ENCODE results near the gene ATIC.

ATIC gene

GRCh38 chr2:215372968-215373649 is 61.2 kb downstream of the ATIC start:
- H3K9me3 Mint-ChIP-seq = no peaks in the 10 kb centered on the region
- no peak overlapping the region for H3K27ac Mint-ChIP-seq
- peaks cover 18% of the 10 kb centered on the region for H3K36me3 Mint-ChIP-seq (ENCODE audit: low read depth)
- H3K27me3 Mint-ChIP-seq = no peaks in the 10 kb centered on the region
- H3K4me1 Mint-ChIP-seq (ENCODE audit: low read depth) = no peaks in the 10 kb centered on the region
- no peak overlapping the region for H3K4me3 Mint-ChIP-seq

DNA sequence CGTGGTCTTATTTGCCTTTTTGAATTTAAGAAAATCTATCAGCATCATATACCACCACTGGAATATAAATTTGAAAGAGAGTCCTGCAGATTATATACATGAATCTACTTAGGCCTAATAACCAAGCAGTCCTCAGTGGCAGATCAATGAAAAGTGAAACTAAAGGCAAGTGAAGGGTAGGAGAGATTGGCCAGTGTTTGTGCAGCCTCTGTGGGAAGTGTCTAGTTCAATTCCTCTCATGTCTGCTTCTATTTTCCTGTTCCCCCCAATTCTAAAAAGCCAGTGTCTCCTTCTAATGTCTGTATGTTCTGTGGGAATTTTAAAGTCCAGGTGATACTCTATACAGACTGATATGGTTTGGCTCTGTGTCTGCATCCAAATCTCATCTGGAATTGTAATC is 62.1 kb downstream of the ATIC start:
- no peak overlapping the region for H3K4me3 Mint-ChIP-seq
- peaks cover 18% of the 10 kb centered on the region for H3K36me3 Mint-ChIP-seq (ENCODE audit: low read depth)
- H3K27ac Mint-ChIP-seq = no peak overlapping the region
- H3K4me1 Mint-ChIP-seq (ENCODE audit: low read depth) = no peaks in the 10 kb centered on the region
- H3K27me3 Mint-ChIP-seq = no peaks in the 10 kb centered on the region
- no peaks in the 10 kb centered on the region for H3K9me3 Mint-ChIP-seq

GRCh38 chr2:215374642-215375466 is 63.0 kb downstream of the ATIC start:
- Mint-ChIP-seq H3K36me3 (ENCODE audit: low read depth) (peaks cover 15% of the 10 kb centered on the region), H3K4me1 (ENCODE audit: low read depth) (no peaks in the 10 kb centered on the region), H3K4me3 (no peak overlapping the region), H3K9me3 (no peaks in the 10 kb centered on the region), H3K27me3 (no peaks in the 10 kb centered on the region), H3K27ac (no peak overlapping the region)

- peaks cover 15% of the 10 kb centered on the region for H3K36me3 Mint-ChIP-seq (ENCODE audit: low read depth)
- no peaks in the 10 kb centered on the region for H3K27me3 Mint-ChIP-seq
- no peak overlapping the region for H3K27ac Mint-ChIP-seq
- H3K4me3 Mint-ChIP-seq = no peak overlapping the region
- no peaks in the 10 kb centered on the region for H3K9me3 Mint-ChIP-seq
- no peaks in the 10 kb centered on the region for H3K4me1 Mint-ChIP-seq (ENCODE audit: low read depth)
These were observed 63.6 kb downstream of the ATIC start for GRCh38 chr2:215375467-215375830.

GRCh38 chr2:215376103-215376780 is 64.4 kb downstream of the ATIC start:
- H3K9me3 Mint-ChIP-seq = no peaks in the 10 kb centered on the region
- no peak overlapping the region for H3K27ac Mint-ChIP-seq
- no peaks in the 10 kb centered on the region for H3K27me3 Mint-ChIP-seq
- H3K36me3 Mint-ChIP-seq (ENCODE audit: low read depth) = peaks cover 15% of the 10 kb centered on the region
- no peaks in the 10 kb centered on the region for H3K4me1 Mint-ChIP-seq (ENCODE audit: low read depth)
- H3K4me3 Mint-ChIP-seq = no peak overlapping the region

GRCh38 chr2:215377283-215377682 is 65.4 kb downstream of the ATIC start:
- H3K27ac Mint-ChIP-seq = no peak overlapping the region
- no peaks in the 10 kb centered on the region for H3K4me1 Mint-ChIP-seq (ENCODE audit: low read depth)
- H3K27me3 Mint-ChIP-seq = no peaks in the 10 kb centered on the region
- peaks cover 15% of the 10 kb centered on the region for H3K36me3 Mint-ChIP-seq (ENCODE audit: low read depth)
- no peaks in the 10 kb centered on the region for H3K9me3 Mint-ChIP-seq
- H3K4me3 Mint-ChIP-seq = no peak overlapping the region

DNA sequence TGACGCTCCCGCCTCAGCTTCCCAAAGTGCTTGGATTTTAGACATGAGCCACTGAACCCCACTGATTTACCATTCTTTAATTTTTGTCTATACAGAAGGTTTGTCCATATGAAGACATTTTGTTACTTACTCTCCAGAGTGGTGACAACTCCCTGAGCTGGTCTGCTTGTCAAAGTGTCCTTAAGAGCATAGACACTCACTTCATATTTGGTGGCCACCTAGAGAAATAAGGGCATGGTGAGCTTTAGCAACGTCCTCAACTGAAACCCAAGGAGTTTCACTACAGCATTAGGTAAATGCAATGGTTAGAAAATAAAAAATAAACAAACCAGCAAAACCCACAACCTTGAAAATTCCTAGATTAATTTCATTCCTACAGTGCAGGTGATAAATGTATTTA is 66.2 kb downstream of the ATIC start:
- no peak overlapping the region for H3K4me3 Mint-ChIP-seq
- no peaks in the 10 kb centered on the region for H3K27me3 Mint-ChIP-seq
- no peaks in the 10 kb centered on the region for H3K4me1 Mint-ChIP-seq (ENCODE audit: low read depth)
- no peaks in the 10 kb centered on the region for H3K9me3 Mint-ChIP-seq
- H3K36me3 Mint-ChIP-seq (ENCODE audit: low read depth) = peaks cover 15% of the 10 kb centered on the region
- H3K27ac Mint-ChIP-seq = no peak overlapping the region

DNA sequence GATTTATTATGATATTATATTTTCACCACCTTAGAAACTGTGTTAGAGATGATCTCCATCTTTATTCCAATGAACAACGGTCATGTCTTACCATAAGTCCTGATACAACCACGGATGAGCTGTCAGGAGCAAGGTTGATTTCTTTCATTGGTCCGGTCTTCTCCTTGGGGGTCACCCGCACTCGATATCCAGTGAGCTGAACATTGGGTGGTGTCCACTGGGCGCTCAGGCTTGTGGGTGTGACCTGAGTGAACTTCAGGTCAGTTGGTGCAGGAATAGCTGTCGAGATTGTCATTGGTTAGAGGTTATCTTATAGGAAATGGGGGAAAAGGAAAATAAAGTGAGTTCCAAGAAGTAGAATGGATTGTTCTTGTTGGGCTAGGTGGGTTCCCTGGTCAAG is 67.2 kb downstream of the ATIC start:
- Mint-ChIP-seq H3K9me3 (no peaks in the 10 kb centered on the region), H3K27ac (no peak overlapping the region), H3K36me3 (ENCODE audit: low read depth) (peaks cover 9% of the 10 kb centered on the region), H3K4me1 (ENCODE audit: low read depth) (no peaks in the 10 kb centered on the region), H3K27me3 (no peaks in the 10 kb centered on the region), H3K4me3 (no peak overlapping the region)

GRCh38 chr2:215379948-215380347 is 68.1 kb downstream of the ATIC start:
- H3K36me3 Mint-ChIP-seq (ENCODE audit: low read depth) = peaks cover under 1% of the 10 kb centered on the region
- no peak overlapping the region for H3K4me3 Mint-ChIP-seq
- no peak overlapping the region for H3K27ac Mint-ChIP-seq
- H3K27me3 Mint-ChIP-seq = no peaks in the 10 kb centered on the region
- H3K4me1 Mint-ChIP-seq (ENCODE audit: low read depth) = no peaks in the 10 kb centered on the region
- H3K9me3 Mint-ChIP-seq = no peaks in the 10 kb centered on the region

DNA sequence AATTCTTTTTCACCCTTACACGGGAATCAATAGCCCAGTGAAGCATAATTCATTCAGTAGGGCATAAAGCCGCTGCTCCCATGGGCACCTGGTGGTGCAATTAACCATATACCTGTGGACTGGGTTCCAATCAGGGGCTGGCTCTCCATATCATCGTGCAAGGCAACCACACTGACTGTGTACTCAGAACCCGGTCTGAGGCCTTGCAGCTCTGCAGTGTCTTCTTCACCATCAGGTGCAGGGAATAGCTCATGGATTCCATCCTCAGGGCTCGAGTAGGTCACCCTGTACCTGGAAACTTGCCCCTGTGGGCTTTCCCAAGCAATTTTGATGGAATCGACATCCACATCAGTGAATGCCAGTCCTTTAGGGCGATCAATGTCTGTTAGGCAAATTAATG is 68.8 kb downstream of the ATIC start:
- H3K4me3 Mint-ChIP-seq = no peak overlapping the region
- H3K9me3 Mint-ChIP-seq = no peaks in the 10 kb centered on the region
- no peaks in the 10 kb centered on the region for H3K4me1 Mint-ChIP-seq (ENCODE audit: low read depth)
- no peak overlapping the region for H3K27ac Mint-ChIP-seq
- H3K36me3 Mint-ChIP-seq (ENCODE audit: low read depth) = no peaks in the 10 kb centered on the region
- no peaks in the 10 kb centered on the region for H3K27me3 Mint-ChIP-seq

- H3K27me3 Mint-ChIP-seq = no peaks in the 10 kb centered on the region
- H3K27ac Mint-ChIP-seq = no peak overlapping the region
- no peaks in the 10 kb centered on the region for H3K9me3 Mint-ChIP-seq
- H3K4me3 Mint-ChIP-seq = no peak overlapping the region
- no peaks in the 10 kb centered on the region for H3K4me1 Mint-ChIP-seq (ENCODE audit: low read depth)
- no peaks in the 10 kb centered on the region for H3K36me3 Mint-ChIP-seq (ENCODE audit: low read depth)
These were observed 70.2 kb downstream of the ATIC start for GRCh38 chr2:215382011-215382410.

DNA sequence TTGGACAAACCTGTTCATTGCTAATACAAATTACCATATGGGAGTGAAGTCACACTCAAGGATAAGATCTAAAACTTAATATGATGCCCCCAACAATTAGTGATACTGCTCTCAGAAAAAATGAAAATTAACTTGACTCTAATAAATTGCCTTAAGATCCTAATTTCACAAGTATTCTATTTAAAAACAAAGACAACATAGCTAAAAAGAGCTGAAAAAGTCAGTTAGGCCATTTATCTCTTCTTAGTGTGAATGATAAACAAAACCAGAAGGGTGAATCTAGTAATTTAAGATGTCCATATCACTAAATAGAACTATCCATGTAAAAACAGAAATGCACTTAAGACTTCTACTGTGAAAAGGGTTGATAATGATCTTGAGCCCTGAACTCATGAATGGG is 70.6 kb downstream of the ATIC start:
- H3K9me3 Mint-ChIP-seq = no peaks in the 10 kb centered on the region
- H3K27me3 Mint-ChIP-seq = no peaks in the 10 kb centered on the region
- H3K36me3 Mint-ChIP-seq (ENCODE audit: low read depth) = no peaks in the 10 kb centered on the region
- no peak overlapping the region for H3K27ac Mint-ChIP-seq
- no peak overlapping the region for H3K4me3 Mint-ChIP-seq
- H3K4me1 Mint-ChIP-seq (ENCODE audit: low read depth) = no peaks in the 10 kb centered on the region

DNA sequence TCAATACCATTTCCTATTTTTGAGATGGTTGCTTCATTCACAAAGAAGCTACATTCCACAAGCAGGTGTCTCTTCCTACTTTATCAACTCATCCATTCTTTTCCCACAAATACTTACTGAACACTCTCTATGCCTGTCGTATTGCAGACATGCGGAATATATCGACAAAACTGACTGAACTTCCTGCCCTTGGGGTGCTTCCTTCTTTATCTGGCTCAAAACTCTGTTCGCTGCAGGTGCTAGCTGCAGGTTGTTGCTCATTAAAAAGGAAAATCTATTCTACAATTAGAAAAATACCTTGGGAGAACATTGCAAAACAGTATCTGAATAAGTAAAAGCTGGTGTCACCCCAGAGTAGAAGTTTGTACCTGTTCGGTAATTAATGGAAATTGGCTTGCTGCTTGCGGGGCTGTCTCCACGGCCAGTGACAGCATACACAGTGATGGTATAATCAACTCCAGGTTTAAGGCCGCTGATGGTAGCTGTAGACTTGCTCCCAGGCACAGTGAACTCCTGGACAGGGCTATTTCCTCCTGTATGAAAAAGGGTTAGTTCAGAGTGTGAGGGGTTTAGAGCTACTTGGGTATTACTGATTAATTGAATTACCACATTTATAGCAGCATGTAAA is 71.9 kb downstream of the ATIC start:
- no peaks in the 10 kb centered on the region for H3K27me3 Mint-ChIP-seq
- H3K27ac Mint-ChIP-seq = no peak overlapping the region

DNA sequence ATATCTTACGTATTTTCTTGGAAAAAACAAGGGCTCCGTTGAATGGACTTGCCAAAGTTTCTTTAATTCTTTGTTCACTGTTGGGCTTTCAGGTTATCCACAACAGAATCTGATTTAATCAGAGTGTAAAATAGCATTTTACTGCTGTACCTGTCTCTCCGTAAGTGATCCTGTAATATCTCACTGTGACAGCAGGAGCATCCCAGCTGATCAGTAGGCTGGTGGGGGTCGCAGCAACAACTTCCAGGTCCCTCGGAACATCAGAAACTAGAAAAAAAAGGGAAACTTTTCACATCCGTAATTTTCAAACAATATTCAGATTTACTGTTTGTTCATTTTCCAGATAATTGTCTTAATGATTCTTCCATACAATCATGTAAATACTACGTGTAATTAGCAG is 72.9 kb downstream of the ATIC start:
- Mint-ChIP-seq H3K9me3 (no peaks in the 10 kb centered on the region), H3K27ac (no peak overlapping the region), H3K36me3 (ENCODE audit: low read depth) (no peaks in the 10 kb centered on the region), H3K4me1 (ENCODE audit: low read depth) (no peaks in the 10 kb centered on the region), H3K4me3 (no peak overlapping the region), H3K27me3 (no peaks in the 10 kb centered on the region)

More for the DNA sequence above, 71.9 kb downstream of the ATIC start:
- H3K36me3 Mint-ChIP-seq (ENCODE audit: low read depth) = no peaks in the 10 kb centered on the region
- H3K4me3 Mint-ChIP-seq = no peak overlapping the region
- H3K9me3 Mint-ChIP-seq = no peaks in the 10 kb centered on the region
- no peaks in the 10 kb centered on the region for H3K4me1 Mint-ChIP-seq (ENCODE audit: low read depth)

DNA sequence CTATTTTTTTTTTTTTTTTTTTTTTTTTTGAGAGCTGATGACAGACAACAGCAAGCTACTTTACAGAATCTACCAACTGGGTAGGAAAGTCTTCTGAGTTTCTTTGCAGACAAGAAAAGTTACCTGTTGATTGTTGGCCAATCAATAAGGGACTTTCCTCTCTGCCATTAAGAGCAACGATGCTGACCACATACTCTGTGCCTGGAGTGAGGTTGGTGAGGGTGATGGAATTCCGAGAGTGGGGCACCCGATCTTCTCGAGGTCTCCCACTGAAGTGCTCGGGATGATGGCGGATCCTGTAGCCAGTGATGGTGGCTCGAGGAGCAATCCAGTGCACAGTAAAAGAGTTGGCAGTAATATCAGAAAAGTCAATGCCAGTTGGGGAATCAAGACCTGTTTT is 74.7 kb downstream of the ATIC start:
- no peaks in the 10 kb centered on the region for H3K9me3 Mint-ChIP-seq
- H3K27me3 Mint-ChIP-seq = peaks cover 5% of the 10 kb centered on the region
- H3K4me3 Mint-ChIP-seq = no peak overlapping the region
- no peak overlapping the region for H3K27ac Mint-ChIP-seq
- no peaks in the 10 kb centered on the region for H3K36me3 Mint-ChIP-seq (ENCODE audit: low read depth)
- H3K4me1 Mint-ChIP-seq (ENCODE audit: low read depth) = no peaks in the 10 kb centered on the region

All from stimulated activated naive CD8-positive, alpha-beta T cell treated with anti-CD3 and anti-CD28 coated beads, Interleukin-15, Interleukin-2, amounts not matched to agents 100 ng/mL and 50 ng/mL, for 24 hours (primary cell).